ENCODE data around the gene DSCAML1.
A peak's percentile ranks its signal among the peaks of the same experiment; 100 is the strongest.

DSCAML1 gene

DNA sequence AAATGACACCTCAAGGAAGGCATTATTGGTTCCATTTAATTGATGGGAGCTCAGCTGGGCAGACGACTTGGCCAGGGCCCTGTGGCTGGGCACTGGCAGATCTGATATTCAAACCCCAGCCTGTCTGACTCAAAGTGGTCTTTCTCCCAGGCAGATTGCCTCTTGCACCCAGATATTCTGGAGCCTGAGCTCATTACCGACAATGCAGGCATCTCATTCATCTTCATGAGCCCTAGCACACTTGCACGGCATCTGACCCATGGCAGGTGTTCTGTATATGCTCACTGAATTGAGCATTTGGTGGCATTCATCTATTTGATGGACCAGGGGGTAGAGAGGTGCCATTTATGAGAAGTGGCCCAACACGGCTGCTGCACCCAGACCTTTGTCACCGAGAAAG lies 193.1 kb downstream of the DSCAML1 start:
- no peak overlapping the region for H3K4me3 ChIP-seq (ENCODE audit: low read depth, low read length)
- H3K36me3 ChIP-seq: no peaks in the 10 kb centered on the region
- no peak for DNase-seq
- peaks cover 3% of the 10 kb centered on the region; the same call in 1 of the 2 replicates for H3K4me1 ChIP-seq
- no peaks in the 10 kb centered on the region for H3K9me3 ChIP-seq
- TF ChIP-seq, protein P1, sequence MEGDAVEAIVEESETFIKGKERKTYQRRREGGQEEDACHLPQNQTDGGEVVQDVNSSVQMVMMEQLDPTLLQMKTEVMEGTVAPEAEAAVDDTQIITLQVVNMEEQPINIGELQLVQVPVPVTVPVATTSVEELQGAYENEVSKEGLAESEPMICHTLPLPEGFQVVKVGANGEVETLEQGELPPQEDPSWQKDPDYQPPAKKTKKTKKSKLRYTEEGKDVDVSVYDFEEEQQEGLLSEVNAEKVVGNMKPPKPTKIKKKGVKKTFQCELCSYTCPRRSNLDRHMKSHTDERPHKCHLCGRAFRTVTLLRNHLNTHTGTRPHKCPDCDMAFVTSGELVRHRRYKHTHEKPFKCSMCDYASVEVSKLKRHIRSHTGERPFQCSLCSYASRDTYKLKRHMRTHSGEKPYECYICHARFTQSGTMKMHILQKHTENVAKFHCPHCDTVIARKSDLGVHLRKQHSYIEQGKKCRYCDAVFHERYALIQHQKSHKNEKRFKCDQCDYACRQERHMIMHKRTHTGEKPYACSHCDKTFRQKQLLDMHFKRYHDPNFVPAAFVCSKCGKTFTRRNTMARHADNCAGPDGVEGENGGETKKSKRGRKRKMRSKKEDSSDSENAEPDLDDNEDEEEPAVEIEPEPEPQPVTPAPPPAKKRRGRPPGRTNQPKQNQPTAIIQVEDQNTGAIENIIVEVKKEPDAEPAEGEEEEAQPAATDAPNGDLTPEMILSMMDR (IDR thresholded peaks at IDR 0.05; ENCODE audit: low read depth, low read length): no peak
- H3K27me3 ChIP-seq: no peaks in the 10 kb centered on the region

GRCh38 chr11:117601006-117601708 lies 195.9 kb downstream of the DSCAML1 start:
- no peaks in the 10 kb centered on the region; the same call in 1 of the 2 replicates for H3K4me1 ChIP-seq
- no peaks in the 10 kb centered on the region for H3K27me3 ChIP-seq
- no peak overlapping the region for H3K4me3 ChIP-seq (ENCODE audit: low read depth, low read length)
- no peaks in the 10 kb centered on the region for H3K9me3 ChIP-seq
- H3K36me3 ChIP-seq: no peaks in the 10 kb centered on the region
- DNase-seq: no peak
- TF ChIP-seq, protein P1 (IDR thresholded peaks at IDR 0.05; ENCODE audit: low read depth, low read length): no peak

GRCh38 chr11:117600234-117600783 lies 196.7 kb downstream of the DSCAML1 start:
- Histone ChIP-seq H3K4me1 (no peaks in the 10 kb centered on the region; the same call in 1 of the 2 replicates), H3K36me3 (no peaks in the 10 kb centered on the region), H3K27me3 (no peaks in the 10 kb centered on the region), H3K9me3 (no peaks in the 10 kb centered on the region), H3K4me3 (ENCODE audit: low read depth, low read length) (no peak overlapping the region)
- no peak for DNase-seq
- TF ChIP-seq, protein P1 (IDR thresholded peaks at IDR 0.05; ENCODE audit: low read depth, low read length): no peak

GRCh38 chr11:117597071-117597470 lies 199.9 kb downstream of the DSCAML1 start:
- H3K36me3 ChIP-seq: no peaks in the 10 kb centered on the region
- no peaks in the 10 kb centered on the region for H3K9me3 ChIP-seq
- H3K27me3 ChIP-seq: no peaks in the 10 kb centered on the region
- no peaks in the 10 kb centered on the region for H3K4me1 ChIP-seq
- DNase-seq: no peak
- TF ChIP-seq, protein P1 (IDR thresholded peaks at IDR 0.05; ENCODE audit: low read depth, low read length): no peak
- H3K4me3 ChIP-seq (ENCODE audit: low read depth, low read length): no peak overlapping the region

DNA sequence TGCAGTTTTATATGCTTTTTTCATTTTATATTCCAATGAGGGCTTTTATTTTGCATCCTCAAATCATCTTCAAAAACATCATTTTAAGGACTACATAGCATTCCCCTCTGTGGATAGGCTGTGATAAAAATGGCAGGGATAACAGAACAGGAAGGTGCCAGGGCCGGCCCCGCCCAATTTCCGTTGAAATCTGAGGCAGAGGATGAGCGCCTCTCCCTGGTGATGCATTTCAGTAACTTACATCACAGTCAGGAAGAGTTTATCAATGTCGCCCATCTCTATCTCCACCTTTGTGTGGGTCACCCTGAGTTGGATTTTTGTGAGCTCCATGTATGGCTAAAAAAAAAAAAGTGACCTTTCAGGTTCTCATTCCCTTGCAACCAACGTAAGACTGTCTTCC lies 201.6 kb downstream of the DSCAML1 start:
- DNase-seq: no peak
- Histone ChIP-seq H3K36me3 (no peaks in the 10 kb centered on the region), H3K4me3 (ENCODE audit: low read depth, low read length) (no peak overlapping the region), H3K4me1 (peaks cover 4% of the 10 kb centered on the region), H3K27me3 (no peaks in the 10 kb centered on the region), H3K9me3 (no peaks in the 10 kb centered on the region)
- TF ChIP-seq, protein P1 (IDR thresholded peaks at IDR 0.05; ENCODE audit: low read depth, low read length): peak; percentile 9; the same call in 1 of the 2 replicates

DNA sequence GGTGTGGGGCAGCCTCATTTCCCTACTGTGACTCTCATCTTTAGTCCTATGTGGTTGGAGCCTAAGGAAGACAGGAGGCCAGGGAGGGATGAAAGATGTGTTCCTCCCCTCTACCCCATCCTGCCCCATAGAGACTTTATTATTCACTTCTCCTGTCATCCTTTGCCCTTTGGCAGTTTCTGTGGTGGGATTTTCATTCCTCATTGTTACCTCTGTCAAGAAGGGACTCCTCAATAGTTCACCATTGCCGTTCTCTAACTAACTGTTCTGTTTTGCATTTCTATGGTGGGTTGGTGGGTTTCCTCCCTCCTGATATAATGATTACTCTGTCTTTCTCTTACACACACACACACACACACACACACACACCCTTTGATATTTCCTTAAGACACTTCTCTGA lies 202.3 kb downstream of the DSCAML1 start:
- no peaks in the 10 kb centered on the region for H3K27me3 ChIP-seq
- H3K36me3 ChIP-seq: no peaks in the 10 kb centered on the region
- H3K4me1 ChIP-seq: peaks cover 7% of the 10 kb centered on the region
- H3K4me3 ChIP-seq (ENCODE audit: low read depth, low read length): no peak overlapping the region
- no peaks in the 10 kb centered on the region for H3K9me3 ChIP-seq
- no peak for DNase-seq
- TF ChIP-seq, protein P1 (IDR thresholded peaks at IDR 0.05; ENCODE audit: low read depth, low read length): no peak
